ENCODE data around the gene MLXIP. TPM values are rescaled to one million over a fixed set of nuclear protein-coding genes. Genes with fewer than 3 reads are reported as not detected.

MLXIP gene
- total RNA-seq, 1 experiment from 2014 or later = 16.9 TPM

DNA sequence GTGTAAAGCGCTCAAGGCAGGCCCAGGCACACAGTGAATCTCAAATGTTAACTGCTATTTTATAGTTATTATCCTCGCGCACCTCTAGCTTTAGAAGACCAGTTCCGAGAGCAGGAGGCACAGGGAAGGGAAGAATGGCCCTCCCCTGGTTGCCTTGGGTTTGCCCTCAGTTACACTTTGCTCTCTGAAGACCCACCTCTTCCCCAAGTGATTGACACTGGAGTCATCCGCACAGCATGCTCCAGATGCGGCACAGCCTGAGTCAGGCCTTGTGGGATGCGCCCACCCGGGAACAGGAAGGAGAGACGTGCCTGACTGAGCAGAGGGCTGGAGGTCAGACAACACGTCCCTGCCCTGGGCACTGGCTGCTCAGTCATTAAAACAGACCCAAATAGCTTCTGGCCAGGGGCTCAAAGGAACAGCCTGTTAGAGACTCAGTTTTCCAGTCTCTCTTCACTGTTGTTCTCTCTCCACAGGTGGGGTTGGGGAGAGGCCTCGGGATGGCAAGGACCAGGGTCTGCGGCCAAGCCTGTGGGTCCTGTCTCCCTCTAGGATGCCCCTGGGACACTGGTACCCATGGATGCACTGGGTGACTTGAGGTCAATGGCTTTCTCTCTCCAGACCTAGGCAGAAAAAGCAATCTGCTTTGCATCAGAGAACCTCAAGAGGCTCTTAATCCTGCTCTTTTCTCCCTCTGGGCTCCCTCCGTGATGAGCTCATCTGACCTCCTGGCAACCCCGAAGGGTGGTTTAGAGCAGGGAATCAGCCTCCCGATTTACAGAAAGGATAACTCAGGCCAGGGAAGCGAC, 13.6 kb upstream of the MLXIP start:
- in situ Hi-C loops (cut with HindIII; ENCODE audit: low pct_unique_long_range_greater_than_20kb, low sequenced_read_pairs) = no loop called here
- peak; percentile 60 for DNase-seq (ENCODE audit: low read depth, low spot score)

DNA sequence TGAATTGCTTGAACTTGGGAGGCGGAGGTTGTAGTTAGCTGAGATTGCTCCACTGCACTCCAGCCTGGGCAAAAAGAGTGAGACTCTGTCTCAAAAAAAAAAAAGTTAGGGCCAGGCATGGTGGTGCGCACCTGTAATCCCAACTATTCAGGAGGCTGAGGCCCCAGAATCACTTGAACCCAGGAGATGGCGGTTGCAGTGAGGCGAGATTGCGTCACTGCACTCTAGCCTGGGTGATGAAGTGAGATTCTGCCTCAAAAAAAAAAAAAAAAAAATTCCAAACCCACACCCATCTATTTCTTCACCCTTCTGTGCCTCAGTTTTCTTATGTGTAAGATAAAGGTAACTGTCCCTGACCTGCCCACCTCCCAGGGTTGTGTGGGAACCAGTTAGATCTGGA, 11.0 kb upstream of the MLXIP start:
- in situ Hi-C loops (cut with HindIII; ENCODE audit: low pct_unique_long_range_greater_than_20kb, low sequenced_read_pairs) = no loop called here
- DNase-seq (ENCODE audit: low read depth, low spot score) = no peak

DNA sequence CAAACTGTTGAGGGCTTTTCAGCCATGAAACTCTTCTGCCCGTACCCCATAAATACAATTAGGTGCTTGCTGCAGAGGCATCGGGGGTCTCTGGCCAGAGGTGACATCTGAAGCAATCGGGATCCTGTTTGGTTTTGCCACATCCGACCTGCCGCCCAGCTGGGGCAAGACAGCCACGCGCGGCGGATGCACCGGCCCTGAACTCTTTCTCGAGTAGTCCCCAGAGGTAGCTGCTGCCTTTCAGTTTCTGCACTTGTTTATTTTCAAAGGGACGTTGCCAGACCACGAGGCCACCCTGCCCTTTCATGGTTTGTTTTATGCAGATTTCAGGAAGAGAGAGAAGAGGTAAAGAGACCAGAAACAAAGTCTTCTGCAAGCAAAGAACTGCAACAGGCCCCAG, 10.6 kb upstream of the MLXIP start:
- DNase-seq (ENCODE audit: low read depth, low spot score) = no peak
- in situ Hi-C loops (cut with HindIII; ENCODE audit: low pct_unique_long_range_greater_than_20kb, low sequenced_read_pairs) = no loop called here

GRCh38 chr12:122072031-122072970, 6.3 kb upstream of the MLXIP start:
- in situ Hi-C loops (cut with HindIII; ENCODE audit: low pct_unique_long_range_greater_than_20kb, low sequenced_read_pairs) = no loop called here
- peak; percentile 63 for DNase-seq (ENCODE audit: low read depth, low spot score)

GRCh38 chr12:122073815-122074214, 4.7 kb upstream of the MLXIP start:
- no peak for DNase-seq (ENCODE audit: low read depth, low spot score)

DNA sequence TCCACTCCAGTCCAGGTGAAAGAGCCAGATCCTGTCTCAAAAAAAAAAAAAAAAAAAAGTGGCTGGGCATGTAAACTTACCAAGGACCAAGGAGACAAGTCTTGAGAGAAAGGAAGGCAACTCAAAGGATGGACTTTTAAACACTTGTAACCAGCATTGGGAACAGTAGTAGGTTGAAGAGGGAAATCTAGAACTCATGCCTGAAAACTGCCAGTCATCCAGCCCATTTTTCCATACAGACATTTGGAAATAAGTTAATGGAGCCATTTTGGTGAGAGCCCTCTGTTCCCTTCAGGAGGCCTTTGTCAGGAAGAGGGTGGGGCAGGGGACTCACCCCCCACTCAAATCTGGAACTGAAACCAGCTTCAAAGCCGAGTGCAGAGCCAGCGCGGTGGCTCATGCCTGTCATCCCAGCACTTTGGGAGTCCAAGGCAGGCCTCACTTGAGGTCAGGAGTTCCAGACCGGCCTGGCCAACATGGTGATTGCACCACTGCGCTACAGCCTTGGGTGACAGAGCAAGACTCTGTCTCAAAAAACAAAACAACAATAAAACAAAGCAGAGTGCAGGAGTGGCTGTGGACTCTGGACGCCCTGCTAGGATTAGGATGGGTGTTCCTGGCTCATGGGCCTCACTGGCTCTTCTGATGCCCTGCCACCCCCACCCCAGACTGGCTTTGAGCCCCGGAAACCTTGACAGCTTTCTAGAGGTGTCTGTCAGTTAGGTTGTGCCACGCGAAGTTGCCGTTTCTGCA, 1.6 kb upstream of the MLXIP start:
- in situ Hi-C loops (cut with HindIII; ENCODE audit: low pct_unique_long_range_greater_than_20kb, low sequenced_read_pairs) = no loop called here
- DNase-seq (ENCODE audit: low read depth, low spot score) = no peak

More at GRCh38 chr12:122073815-122074214, 4.7 kb upstream of the MLXIP start:
- in situ Hi-C loops (cut with HindIII; ENCODE audit: low pct_unique_long_range_greater_than_20kb, low sequenced_read_pairs) = no loop called here

DNA sequence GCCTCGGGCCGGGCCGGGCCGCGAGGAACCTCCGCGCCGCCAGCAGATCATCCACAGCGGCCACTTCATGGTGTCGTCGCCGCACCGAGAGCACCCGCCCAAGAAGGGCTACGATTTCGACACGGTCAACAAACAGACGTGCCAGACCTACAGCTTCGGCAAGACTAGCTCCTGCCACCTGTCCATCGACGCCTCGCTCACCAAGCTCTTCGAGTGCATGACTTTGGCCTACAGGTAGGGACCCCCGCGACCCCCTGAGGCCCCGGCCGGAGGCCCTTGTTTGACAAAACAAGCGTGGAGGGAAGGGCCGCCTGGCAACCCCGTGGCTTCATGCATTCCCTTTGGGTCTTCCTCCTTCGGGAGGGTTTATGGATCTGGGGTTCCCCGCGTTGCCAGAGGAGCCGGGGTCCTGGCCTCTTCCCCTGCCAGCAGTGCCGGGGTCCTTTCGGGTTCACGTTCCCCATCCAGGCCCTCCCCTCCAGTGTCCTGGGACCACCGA, 526 bp downstream of the MLXIP start:
- no peak for DNase-seq (ENCODE audit: low read depth, low spot score)
- in situ Hi-C loops (cut with HindIII; ENCODE audit: low pct_unique_long_range_greater_than_20kb, low sequenced_read_pairs) = no loop called here

DNA sequence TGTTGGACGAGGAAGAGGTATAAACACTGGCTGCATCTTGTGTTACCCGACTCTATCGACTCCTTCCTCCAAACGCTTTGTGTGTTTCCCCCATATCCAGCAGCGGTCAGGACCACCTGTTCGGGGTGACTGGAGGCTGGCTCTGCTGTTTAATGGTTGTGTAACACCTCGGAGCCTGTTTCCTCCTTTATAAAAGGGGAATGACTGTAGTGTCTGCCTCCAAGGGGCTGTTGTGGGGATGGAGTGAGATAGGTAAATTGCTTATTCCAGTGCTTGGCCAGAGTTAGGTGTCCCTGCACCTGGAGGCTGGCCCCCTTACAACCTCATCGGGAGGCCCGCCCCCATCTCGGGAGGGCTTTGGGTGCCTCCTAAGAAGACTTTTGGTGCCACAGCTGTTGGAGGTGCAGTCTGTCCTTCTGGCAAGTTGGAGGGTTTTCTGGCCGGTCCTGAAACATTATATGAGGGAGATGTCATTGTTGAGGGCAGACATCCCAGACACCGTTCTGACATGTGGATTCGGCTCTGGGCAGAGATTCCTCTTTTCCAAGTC, 1.1 kb downstream of the MLXIP start:
- in situ Hi-C loops (cut with HindIII; ENCODE audit: low pct_unique_long_range_greater_than_20kb, low sequenced_read_pairs) = no loop called here
- DNase-seq (ENCODE audit: low read depth, low spot score) = no peak

DNA sequence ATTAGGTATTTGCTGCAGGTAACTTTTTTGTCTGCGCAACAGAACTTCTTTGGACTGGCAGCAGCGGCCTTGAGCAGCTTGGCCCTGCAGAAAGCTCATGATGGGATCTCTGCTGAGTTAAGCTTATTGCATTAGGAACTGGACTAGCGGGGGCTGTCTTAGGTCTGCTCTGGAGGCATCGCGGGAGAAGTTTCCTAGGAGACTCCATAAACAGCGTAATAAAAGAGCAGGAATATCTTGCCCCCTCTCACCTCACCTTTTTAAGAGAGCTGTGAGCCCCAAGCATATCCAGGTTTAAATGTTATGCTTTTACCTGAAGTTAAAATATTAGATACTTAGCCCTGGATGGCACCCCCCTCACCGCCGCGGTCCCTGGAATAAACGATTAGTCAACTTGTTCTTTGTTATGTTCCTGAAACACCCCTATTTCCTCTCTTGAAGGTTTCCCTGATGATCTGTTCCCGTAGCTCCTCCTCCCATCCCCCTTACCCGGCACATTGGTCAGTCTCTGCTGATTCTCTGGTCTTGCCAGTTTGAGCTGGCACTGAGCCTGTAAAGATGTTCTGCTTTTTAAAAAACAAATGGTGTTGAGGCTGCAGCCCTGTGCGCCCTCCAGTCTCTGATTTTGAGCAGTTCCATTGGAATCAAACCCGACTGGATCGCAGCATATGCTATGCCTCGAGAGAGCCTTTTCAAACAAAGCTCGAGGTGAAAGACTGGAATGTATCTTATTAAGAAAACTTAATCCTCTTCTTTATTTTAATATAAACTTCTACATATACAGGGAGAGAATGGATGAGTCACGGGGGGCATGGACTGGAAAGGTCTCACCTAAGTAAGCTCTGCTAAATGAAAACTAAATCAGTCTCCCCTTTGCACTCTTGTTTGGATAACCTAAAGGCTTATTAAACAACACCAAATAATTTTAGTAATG, 1.9 kb downstream of the MLXIP start:
- in situ Hi-C loops (cut with HindIII; ENCODE audit: low pct_unique_long_range_greater_than_20kb, low sequenced_read_pairs) = no loop called here
- peak; percentile 51 for DNase-seq (ENCODE audit: low read depth, low spot score)

GRCh38 chr12:122081083-122081696, 2.6 kb downstream of the MLXIP start:
- DNase-seq (ENCODE audit: low read depth, low spot score) = no peak
- in situ Hi-C loops (cut with HindIII; ENCODE audit: low pct_unique_long_range_greater_than_20kb, low sequenced_read_pairs) = no loop called here

- DNase-seq (ENCODE audit: low read depth, low spot score) = peak; percentile 59
- in situ Hi-C loops (cut with HindIII; ENCODE audit: low pct_unique_long_range_greater_than_20kb, low sequenced_read_pairs) = no loop called here
Observed at GRCh38 chr12:122081697-122082221, 3.2 kb downstream of the MLXIP start.

DNA sequence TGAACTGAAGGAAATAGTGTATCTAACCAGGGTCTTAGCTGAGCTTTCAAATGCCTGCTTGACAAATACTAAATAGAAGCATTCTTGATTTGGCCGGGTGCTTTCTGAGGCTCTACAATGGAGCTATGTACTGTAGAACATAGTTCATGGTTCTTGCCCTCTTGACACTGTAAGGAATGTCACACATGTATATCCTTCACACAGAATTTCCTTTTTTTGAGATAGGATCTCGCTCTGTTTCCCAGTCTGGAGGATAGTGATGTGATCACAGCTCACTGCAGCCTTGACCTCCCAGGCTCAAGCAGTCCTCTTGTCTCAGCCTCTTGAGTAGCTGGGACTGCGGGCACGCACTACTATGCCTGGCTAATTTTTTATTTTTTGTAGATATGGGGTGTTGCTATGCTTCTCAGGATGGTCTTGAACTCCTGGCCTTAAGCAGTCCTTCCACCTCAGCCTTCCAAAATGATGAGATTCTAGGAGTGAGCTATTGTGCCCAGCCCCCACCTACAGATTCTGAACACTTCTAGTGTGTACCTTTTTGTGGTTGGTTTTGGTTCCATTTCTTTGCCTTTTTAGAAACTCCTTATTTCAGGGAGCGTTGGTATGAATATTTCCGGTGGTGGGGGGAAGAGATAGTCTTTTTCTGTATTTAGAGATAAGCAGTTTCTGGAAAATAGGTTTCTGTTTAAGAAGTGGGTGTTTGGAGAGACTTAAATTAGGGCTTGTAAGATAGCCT, 4.2 kb downstream of the MLXIP start:
- in situ Hi-C loops (cut with HindIII; ENCODE audit: low pct_unique_long_range_greater_than_20kb, low sequenced_read_pairs) = no loop called here

DNA sequence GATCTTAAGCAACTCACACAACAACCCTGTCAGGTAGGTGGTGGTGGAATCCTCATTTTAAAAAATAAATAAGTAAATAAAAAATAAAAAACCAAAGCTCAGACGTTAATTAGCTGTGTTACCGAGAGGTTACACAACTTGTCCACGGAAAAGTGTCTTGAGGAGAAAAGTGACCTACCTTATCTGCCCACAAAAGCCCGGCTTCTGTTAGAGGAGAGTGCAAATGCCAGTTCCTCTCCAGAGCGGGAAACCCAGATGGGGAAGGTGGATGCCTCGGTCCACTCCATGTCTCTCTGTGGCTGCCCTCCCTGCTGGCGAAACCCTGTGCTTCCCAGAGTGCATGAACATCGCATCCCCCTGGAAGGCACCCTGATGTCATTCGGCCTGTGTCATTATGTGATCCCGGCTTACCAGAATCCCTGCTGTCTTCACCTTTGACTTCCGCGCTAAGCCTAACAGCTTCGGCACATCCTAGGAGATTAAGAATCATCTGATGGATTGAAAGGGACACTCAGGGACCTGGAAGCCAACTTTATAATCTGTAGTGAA, 6.4 kb downstream of the MLXIP start:
- no peak for DNase-seq (ENCODE audit: low read depth, low spot score)
- in situ Hi-C loops (cut with HindIII; ENCODE audit: low pct_unique_long_range_greater_than_20kb, low sequenced_read_pairs) = no loop called here

More for the DNA sequence above, 4.2 kb downstream of the MLXIP start:
- no peak for DNase-seq (ENCODE audit: low read depth, low spot score)

DNA sequence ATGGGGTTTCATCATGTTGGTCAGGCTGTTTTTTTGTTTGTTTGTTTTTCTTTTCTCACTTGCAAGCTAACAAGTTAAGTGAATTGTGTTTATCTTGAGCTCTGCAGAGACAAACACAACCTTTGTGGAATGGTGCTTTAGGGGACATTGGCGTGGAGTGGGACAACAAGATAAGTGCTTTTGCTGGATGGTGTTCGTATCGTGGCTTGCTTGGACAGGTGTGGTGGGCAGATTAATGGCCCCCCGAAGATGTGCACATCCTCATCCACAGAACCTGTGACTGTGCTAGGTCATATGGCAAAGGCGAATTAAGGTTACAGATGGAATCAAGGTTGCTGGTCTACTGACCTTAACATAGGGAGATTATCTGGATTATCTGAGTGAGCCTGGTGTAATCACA, 7.0 kb downstream of the MLXIP start:
- DNase-seq (ENCODE audit: low read depth, low spot score) = no peak
- in situ Hi-C loops (cut with HindIII; ENCODE audit: low pct_unique_long_range_greater_than_20kb, low sequenced_read_pairs) = no loop called here

GRCh38 chr12:122086116-122086515, 7.6 kb downstream of the MLXIP start:
- in situ Hi-C loops (cut with HindIII; ENCODE audit: low pct_unique_long_range_greater_than_20kb, low sequenced_read_pairs) = no loop called here
- DNase-seq (ENCODE audit: low read depth, low spot score) = no peak

All from SK-MEL-5 (cell line).